SH-SY5Y (cell line): ENCODE results near the gene ETNK2.

ENCODE experiments used
- GATA2 ChIP-seq: IDR thresholded peaks from 2 replicates; pipeline ENCODE4 v1.6.1; 2011; ENCODE audit warnings: mild to moderate bottlenecking, low read depth, low read length
- GATA3 ChIP-seq: IDR thresholded peaks from 2 replicates; pipeline ENCODE4 v1.6.1; 2011; ENCODE audit warnings: low read depth, mild to moderate bottlenecking, low read length, moderate library complexity

- TF ChIP-seq GATA3, result no peak
- no peak for TF ChIP-seq GATA2
These were observed 29.3 kb upstream of the ETNK2 start for GRCh38 chr1:204181116-204181515.
